HG02938 (cell line): ENCODE data around the gene GTSF1L.

Experiments used
- ATAC-seq: cut with Tn5 transposase; IDR thresholded peaks from one replicate; pipeline ENCODE4 v1.9.1; 2021; ENCODE audit warnings: mild to moderate bottlenecking, moderate library complexity; ENCODE audit not compliant: unreplicated experiment

GTSF1L gene

GRCh38 chr20:43746344-43747137 is 19.7 kb upstream of the GTSF1L start:
- no peak for ATAC-seq

GRCh38 chr20:43744966-43745730 is 18.3 kb upstream of the GTSF1L start:
- ATAC-seq: no peak

GRCh38 chr20:43744151-43744611 is 17.4 kb upstream of the GTSF1L start:
- ATAC-seq: no peak

GRCh38 chr20:43740642-43741041 is 13.8 kb upstream of the GTSF1L start:
- no peak for ATAC-seq

- no peak for ATAC-seq
These were observed 12.4 kb upstream of the GTSF1L start for GRCh38 chr20:43739148-43739749.

GRCh38 chr20:43737925-43738324 is 11.1 kb upstream of the GTSF1L start:
- ATAC-seq: no peak

- ATAC-seq: peak; percentile 74
These were observed 9.9 kb upstream of the GTSF1L start for GRCh38 chr20:43736588-43737158.

- no peak for ATAC-seq
These were observed 5.1 kb upstream of the GTSF1L start for GRCh38 chr20:43731927-43732326.

GRCh38 chr20:43731469-43731868 is 4.7 kb upstream of the GTSF1L start:
- ATAC-seq: no peak

- ATAC-seq: no peak
These were observed 2.0 kb upstream of the GTSF1L start for GRCh38 chr20:43728686-43729255.

GRCh38 chr20:43727980-43728590 is 1.3 kb upstream of the GTSF1L start:
- no peak for ATAC-seq

- ATAC-seq: no peak
These were observed 469 bp downstream of the GTSF1L start for GRCh38 chr20:43726333-43726732.

- ATAC-seq: no peak
These were observed 1.1 kb downstream of the GTSF1L start for GRCh38 chr20:43725666-43726065.

- no peak for ATAC-seq
These were observed 2.4 kb downstream of the GTSF1L start for GRCh38 chr20:43724383-43724782.

- no peak for ATAC-seq
These were observed 3.1 kb downstream of the GTSF1L start for GRCh38 chr20:43723735-43724134.

- ATAC-seq: no peak
These were observed 3.6 kb downstream of the GTSF1L start for GRCh38 chr20:43723186-43723585.

- no peak for ATAC-seq
These were observed 4.7 kb downstream of the GTSF1L start for GRCh38 chr20:43722153-43722505.

GRCh38 chr20:43721429-43722152 is 5.2 kb downstream of the GTSF1L start:
- no peak for ATAC-seq

- no peak for ATAC-seq
These were observed 5.7 kb downstream of the GTSF1L start for GRCh38 chr20:43721097-43721428.

GRCh38 chr20:43720007-43720406 is 6.8 kb downstream of the GTSF1L start:
- ATAC-seq: no peak
